Measurements from ENCODE around the gene GABRB1. TPM values are rescaled to one million over a fixed set of nuclear protein-coding genes. Genes with fewer than 3 reads are reported as not detected.

GABRB1 gene
- total RNA-seq, 4 donors from 2014 or later, result 0.24 TPM; not detected in 3

DNA sequence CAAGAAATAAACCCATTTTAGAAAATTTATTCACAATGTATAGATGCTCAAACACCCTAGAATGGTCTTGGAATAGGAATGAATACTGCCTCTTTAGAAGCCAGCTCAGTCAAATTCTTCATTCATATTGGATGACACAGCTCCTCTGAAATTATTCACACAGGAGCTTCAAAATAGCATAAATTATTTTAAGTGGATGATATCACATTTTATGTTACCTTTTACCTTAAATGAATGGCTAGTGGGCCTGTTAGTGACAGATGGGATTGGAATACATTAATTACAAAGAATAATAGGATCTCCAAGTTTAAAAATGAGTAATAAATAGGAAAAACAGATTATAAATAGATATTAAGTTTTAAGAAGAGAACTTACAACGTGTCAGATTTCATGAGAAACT is 184.4 kb downstream of the GABRB1 start:
- DNase-seq, result no peak
- no peak for TF ChIP-seq POLR2A (IDR thresholded peaks at IDR 0.05)
- WGBS, 2 donors, result 26 to 37% methylated on average over 1 of the region's 1 CpG
- H3K36me3 ChIP-seq, result no peaks in the 10 kb centered on the region
- intact Hi-C loops (cut with DNase I), result no loop called here
- no peak overlapping the region for H3K4me3 ChIP-seq (replicated peaks in 1 of 3)
- no peaks in the 10 kb centered on the region for H3K4me1 ChIP-seq
- H3K9me3 ChIP-seq, result no peaks in the 10 kb centered on the region
- no peak overlapping the region for H3K27ac ChIP-seq
- no peaks in the 10 kb centered on the region for H3K27me3 ChIP-seq

DNA sequence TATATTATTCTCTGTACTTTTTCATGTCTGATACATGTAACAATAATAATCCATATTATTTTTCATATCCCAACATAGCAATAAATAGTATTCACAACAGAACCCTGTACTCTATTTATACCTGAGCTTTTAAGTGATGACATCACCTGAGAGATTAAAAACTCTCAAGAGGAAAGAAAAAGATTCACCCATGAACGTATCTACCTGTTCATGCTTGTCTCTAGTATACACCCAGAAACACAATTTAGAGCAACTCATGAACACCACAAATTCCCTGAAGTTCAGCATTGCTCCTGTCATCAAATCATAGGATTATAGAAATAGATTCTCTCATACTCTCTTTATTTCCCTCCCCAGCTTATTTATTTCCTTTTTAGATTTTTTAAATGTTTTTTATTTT is 185.9 kb downstream of the GABRB1 start:
- TF ChIP-seq, protein P1, sequence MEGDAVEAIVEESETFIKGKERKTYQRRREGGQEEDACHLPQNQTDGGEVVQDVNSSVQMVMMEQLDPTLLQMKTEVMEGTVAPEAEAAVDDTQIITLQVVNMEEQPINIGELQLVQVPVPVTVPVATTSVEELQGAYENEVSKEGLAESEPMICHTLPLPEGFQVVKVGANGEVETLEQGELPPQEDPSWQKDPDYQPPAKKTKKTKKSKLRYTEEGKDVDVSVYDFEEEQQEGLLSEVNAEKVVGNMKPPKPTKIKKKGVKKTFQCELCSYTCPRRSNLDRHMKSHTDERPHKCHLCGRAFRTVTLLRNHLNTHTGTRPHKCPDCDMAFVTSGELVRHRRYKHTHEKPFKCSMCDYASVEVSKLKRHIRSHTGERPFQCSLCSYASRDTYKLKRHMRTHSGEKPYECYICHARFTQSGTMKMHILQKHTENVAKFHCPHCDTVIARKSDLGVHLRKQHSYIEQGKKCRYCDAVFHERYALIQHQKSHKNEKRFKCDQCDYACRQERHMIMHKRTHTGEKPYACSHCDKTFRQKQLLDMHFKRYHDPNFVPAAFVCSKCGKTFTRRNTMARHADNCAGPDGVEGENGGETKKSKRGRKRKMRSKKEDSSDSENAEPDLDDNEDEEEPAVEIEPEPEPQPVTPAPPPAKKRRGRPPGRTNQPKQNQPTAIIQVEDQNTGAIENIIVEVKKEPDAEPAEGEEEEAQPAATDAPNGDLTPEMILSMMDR (IDR thresholded peaks at IDR 0.05), result no peak
- no peak for TF ChIP-seq POLR2A (IDR thresholded peaks at IDR 0.05)
- Histone ChIP-seq H3K36me3 (no peaks in the 10 kb centered on the region), H3K9me3 (no peaks in the 10 kb centered on the region), H3K27me3 (no peaks in the 10 kb centered on the region), H3K27ac (no peak overlapping the region), H3K4me3 (replicated peaks in 1 of 3) (no peak overlapping the region), H3K4me1 (no peaks in the 10 kb centered on the region)
- intact Hi-C loops (cut with DNase I), result no loop called here
- WGBS, 2 donors, result 71 to 75% methylated on average over 1 of the region's 1 CpG
- no peak for DNase-seq

DNA sequence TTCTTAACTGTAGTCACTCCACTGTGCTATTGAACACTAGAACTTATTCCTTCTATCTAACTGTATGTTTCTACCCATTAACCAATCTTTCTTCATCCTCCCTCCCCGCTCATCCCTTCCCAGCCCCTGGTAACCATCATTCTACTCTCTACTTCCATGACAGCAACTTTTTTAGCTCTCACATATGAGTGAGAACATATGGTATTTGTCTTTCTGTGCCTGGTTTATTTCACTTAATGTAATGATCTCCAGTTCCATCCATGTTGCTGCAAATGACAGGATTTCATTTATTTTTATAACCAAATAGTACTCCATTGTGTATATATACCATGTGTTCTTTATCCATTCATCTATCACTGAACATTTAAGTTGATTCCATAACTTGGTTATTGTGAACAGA is 186.5 kb downstream of the GABRB1 start:
- Histone ChIP-seq H3K27me3 (no peaks in the 10 kb centered on the region), H3K4me1 (no peaks in the 10 kb centered on the region), H3K4me3 (replicated peaks in 1 of 3) (no peak overlapping the region), H3K27ac (no peak overlapping the region), H3K9me3 (no peaks in the 10 kb centered on the region), H3K36me3 (no peaks in the 10 kb centered on the region)
- intact Hi-C loops (cut with DNase I), result no loop called here
- no peak for TF ChIP-seq POLR2A (IDR thresholded peaks at IDR 0.05)
- WGBS, 2 donors, result 75 to 76% methylated on average over 1 of the region's 1 CpG
- no peak for DNase-seq

DNA sequence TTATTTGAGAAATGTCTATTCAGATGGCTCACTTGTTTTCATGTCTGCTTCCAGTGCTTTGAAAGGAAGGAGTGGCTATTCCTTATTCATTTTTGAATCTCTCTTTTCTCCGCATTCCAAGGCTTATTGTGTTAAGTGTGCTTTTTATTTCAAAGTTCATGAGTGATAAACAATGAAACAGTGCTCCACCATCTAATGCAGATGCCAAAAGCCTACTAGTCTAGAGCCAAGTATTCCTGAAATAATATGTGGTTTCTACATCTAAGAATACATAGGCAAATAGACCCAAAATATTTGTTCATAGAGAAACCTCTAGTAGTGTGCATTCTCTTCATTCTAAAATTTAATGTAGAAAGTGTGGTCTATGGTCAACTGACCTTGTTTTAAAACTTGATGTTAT is 187.3 kb downstream of the GABRB1 start:
- H3K9me3 ChIP-seq, result no peaks in the 10 kb centered on the region
- TF ChIP-seq, protein P1 (IDR thresholded peaks at IDR 0.05), result no peak
- TF ChIP-seq POLR2A (IDR thresholded peaks at IDR 0.05), result no peak
- intact Hi-C loops (cut with DNase I), result no loop called here
- no peaks in the 10 kb centered on the region for H3K36me3 ChIP-seq
- no peak overlapping the region for H3K27ac ChIP-seq
- DNase-seq, result no peak
- 86 to 98% methylated on average over 1 of the region's 1 CpG for WGBS, 2 donors
- H3K4me3 ChIP-seq (replicated peaks in 1 of 3), result no peak overlapping the region
- no peaks in the 10 kb centered on the region for H3K4me1 ChIP-seq
- no peaks in the 10 kb centered on the region for H3K27me3 ChIP-seq

DNA sequence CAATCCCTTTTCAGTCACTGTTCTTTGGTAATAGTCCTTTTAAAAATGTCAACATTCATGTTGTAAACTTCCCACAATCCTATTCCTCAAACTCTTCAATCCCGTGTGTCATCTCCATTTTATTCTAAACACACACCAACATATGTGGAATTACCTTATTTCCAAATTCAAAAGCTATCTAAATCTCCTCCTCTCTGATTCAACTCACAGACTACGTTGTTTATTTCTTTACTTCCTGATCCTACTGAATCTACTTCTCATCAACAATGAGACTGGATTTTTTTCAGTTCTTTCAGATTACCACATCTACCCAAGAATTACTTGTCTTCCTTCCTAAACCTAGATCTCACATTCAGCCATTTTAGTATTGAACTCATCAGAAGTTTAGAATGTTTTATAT is 188.2 kb downstream of the GABRB1 start:
- no peak for TF ChIP-seq POLR2A (IDR thresholded peaks at IDR 0.05)
- TF ChIP-seq, protein P1 (IDR thresholded peaks at IDR 0.05), result no peak
- no peak overlapping the region for H3K4me3 ChIP-seq (replicated peaks in 1 of 3)
- H3K4me1 ChIP-seq, result no peaks in the 10 kb centered on the region
- H3K27ac ChIP-seq, result no peak overlapping the region
- H3K27me3 ChIP-seq, result no peaks in the 10 kb centered on the region
- no peaks in the 10 kb centered on the region for H3K36me3 ChIP-seq
- H3K9me3 ChIP-seq, result no peaks in the 10 kb centered on the region
- intact Hi-C loops (cut with DNase I), result no loop called here
- WGBS, 2 donors, result 69 to 78% methylated on average over 2 of the region's 2 CpGs
- no peak for DNase-seq

DNA sequence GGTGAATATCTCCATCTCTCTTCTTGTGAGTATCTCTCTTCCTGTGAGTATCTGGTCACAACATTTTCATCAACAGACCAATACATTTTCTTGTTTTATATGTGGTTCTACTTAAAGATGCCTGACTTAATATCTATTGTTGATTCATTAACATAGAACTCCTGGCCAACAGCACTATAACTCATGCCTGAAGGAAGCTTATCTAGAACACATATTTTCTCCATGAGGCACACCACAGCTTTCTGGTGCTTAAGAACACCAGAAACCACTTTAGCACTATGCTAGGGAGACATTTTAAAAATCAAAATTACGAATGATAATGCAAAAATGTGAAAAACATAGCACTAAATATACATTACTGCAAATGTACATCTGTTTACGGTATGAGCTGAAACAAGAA is 190.4 kb downstream of the GABRB1 start:
- H3K4me3 ChIP-seq (replicated peaks in 1 of 3), result no peak overlapping the region
- no peak overlapping the region for H3K27ac ChIP-seq
- TF ChIP-seq POLR2A (IDR thresholded peaks at IDR 0.05), result no peak
- TF ChIP-seq, protein P1 (IDR thresholded peaks at IDR 0.05), result no peak
- no peaks in the 10 kb centered on the region for H3K4me1 ChIP-seq
- H3K27me3 ChIP-seq, result no peaks in the 10 kb centered on the region
- no peak for DNase-seq
- 59 to 69% methylated on average over 2 of the region's 2 CpGs for WGBS, 2 donors
- no peaks in the 10 kb centered on the region for H3K36me3 ChIP-seq
- intact Hi-C loops (cut with DNase I), result no loop called here
- H3K9me3 ChIP-seq, result no peaks in the 10 kb centered on the region

All from thyroid gland (tissue), 4 donors.